NOMO-1 treated with DMSO at 0.1 percent for 48 hours (cell line): ENCODE data around the gene CUL4A.
"Not testable (repeated sequence)": the region's sequence is repeated elsewhere in the genome, so short reads cannot be mapped to it uniquely, and the experiment has no call there.

ENCODE experiments used
- DNase-seq: peaks from one replicate; lab custom pipeline; 2025; ENCODE audit not compliant: unreplicated experiment; lab: John Stamatoyannopoulos, UW

Gene CUL4A

DNA sequence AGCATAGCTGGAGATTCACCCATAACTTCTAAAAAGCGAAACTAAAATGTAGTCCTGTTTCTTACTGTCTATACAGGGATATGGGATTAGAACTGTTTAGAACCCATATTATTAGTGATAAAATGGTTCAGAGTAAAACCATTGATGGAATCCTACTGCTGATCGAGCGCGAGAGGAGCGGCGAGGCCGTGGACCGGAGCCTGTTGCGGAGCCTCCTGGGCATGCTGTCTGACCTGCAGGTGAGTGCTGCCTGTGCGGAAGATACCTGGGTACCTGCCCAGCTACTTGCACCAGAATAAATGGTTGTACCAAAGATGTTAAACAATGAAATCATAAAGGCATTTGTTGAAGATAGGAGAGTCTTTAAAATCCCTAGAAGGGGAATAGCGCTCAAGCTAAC is 23.7 kb downstream of the CUL4A start:
- no peak for DNase-seq

DNA sequence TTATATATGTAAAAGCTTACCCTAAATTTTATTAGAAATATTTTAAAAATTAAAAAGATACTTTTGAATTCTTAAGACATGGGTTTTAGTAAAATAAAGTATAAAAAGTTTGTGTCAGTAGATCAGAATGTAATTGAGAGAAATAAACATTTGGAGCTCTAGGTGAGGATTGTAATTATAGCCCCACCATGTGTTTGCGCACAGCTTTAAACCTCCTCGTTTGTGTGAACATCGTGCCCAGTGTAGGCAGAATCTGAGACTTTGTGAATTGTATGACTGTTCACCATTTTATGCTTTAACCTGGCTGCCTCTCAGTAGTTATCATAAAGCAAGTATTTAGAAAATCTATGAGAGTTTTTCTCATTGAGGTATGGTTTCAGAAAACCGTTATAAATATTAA is 29.1 kb downstream of the CUL4A start:
- DNase-seq = peak; percentile 0

DNA sequence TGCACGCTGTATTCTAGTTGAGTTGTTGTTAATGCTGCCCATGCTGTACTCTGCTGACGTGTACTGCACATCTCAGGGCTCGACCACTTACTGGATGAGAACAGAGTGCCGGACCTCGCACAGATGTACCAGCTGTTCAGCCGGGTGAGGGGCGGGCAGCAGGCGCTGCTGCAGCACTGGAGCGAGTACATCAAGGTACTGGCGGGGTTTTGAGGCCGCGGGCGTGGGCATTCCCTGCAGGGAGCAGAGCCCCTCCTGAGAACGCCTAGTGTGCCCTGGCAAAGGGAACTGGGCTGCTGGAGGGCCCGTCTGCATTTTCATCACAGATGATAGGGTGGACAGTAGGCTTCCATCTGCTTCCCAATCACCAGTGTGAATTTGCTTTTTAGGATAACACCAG is 29.9 kb downstream of the CUL4A start:
- DNase-seq = no peak

DNA sequence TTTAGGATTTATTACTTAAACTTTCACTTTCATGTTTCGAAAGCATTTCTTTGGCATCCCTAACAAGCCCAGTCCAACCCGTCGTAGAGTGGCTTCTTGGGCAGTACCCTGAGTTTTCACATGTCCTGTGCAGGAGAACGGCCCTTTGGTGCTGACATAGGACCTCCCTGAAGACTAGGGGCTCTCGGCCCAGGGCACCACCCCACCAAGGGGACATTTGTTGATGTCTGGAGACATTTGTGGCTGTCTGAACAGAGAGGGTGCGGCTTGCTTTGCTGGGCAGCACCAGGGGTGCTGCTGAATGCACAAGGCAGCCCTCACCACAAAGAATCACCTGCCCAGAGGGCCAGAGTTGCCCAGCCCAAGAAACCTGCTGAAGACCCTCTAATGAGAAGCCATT is 30.6 kb downstream of the CUL4A start:
- DNase-seq = no peak

DNA sequence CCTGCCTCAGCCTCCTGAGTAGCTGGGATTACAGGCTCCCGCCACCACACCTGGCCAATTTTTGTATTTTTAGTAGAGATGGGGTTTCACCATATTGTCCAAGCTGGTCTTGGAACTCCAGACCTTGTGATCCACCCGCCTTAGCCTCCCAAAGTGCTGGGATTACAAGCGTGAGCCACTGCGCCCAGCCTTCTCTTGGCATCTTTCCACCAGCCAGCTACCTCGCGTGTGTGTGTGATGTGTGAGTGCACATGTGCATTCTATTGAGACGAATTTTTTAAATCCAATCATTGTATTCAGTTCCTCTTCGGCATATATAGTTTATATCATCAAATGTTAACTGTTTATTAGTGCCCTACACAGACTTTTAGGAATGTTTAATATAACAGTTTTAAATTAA is 32.2 kb downstream of the CUL4A start:
- not testable (repeated sequence) for DNase-seq

DNA sequence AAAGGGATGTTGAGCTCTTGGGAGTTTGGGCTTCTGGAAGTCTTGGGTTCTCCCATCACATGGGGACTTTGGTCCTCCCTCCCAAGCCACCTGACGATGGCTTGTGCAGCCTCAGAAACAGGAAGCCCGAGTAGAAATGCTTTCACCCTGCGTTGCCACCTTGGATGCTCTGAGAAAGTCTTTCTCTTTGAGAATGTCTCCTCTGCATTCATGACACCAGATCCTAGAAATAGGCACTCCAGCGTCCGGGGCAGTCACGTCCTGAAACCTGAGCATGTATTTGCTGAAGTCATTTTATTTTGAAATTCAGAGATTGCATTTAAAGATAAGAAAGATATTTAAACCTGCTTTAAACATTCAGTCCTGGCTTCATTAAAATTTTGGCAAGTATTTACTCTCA is 34.4 kb downstream of the CUL4A start:
- DNase-seq = no peak

DNA sequence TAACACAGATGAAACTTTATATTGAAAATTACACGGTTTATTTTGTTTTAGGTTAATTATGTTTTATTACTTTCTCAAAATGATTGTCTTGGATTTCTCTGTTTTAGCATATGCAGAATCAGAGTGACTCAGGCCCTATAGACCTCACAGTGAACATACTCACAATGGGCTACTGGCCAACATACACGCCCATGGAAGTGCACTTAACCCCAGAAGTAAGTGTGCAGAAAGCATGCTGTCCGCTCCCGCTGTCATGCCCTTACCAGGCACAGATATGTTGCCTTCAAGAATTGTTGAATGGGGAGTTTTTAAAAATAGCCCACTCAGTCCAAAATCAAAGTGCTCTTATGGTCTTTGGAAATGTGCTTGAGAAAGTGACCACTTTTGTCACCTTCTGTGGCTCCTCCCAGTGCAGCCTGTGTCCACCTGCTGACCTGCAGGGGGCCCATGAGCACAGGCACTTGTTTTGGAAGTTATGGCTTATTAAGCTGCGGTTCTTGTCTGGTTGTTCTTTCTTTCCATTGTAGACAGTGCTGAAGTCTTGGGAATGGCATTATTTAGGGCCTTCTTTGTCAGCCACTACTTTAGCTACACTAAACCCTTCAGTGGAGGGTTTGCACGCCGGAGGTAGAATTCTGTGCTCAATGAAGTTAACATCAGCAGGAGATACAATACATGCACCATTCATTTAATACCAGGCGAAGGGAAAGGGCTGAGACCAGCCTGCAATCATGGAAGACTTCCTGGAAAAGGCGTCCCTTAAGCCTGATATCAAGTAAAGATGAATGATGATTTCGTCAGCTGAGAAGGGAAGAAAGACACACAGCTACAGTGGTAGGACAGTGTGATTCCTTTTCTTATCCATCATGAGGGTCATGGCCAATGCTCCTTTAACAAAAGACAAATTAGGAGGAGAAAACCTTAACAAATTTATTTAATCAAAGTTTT is 36.7 kb downstream of the CUL4A start:
- DNase-seq = no peak

DNA sequence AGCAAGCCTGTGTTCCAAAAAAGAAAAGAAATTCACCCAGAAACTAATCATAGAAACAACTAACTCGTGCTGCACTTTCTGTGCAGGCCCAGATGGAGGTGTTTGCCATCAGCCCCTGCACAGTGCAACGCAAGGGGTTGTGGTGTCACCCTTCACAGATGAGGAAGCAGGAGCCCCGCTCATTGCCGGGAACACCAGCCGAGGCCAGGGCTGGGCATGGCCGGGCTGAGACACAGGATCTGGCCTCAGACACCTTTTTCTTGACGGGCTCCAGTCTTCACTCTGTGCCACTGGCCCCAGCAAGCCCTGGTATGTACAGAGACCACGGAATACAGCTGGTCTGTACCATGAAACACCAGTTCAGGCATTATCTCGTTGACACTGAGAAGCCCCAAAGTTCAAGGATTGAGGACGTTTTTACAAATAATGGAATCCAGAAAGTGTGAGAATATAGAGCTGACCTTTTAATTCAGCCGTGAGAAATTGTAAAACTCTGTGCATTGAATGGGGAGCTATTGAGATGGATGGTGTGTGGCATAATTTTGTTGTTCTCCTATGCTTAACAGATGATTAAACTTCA is 43.2 kb downstream of the CUL4A start:
- DNase-seq = no peak

DNA sequence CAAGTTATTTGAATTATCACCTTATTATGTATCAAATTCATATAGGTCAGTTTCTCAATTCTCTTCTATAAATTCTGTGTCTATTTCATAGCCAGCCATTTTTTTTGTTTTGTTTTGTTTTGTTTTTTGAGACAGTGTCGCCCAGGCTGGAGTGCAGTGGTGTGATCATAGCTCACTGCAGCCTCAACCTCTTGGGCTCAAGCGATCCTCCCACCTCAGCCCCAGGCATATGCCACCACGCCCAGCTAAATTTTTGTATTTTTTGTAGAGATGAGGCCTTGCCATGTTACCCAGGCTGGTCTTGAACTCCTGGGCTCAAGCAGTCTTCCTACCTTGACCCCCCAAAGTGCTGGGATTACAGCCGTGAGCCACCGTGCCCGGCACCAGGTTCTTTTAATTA is 48.5 kb downstream of the CUL4A start:
- DNase-seq = not testable (repeated sequence)

DNA sequence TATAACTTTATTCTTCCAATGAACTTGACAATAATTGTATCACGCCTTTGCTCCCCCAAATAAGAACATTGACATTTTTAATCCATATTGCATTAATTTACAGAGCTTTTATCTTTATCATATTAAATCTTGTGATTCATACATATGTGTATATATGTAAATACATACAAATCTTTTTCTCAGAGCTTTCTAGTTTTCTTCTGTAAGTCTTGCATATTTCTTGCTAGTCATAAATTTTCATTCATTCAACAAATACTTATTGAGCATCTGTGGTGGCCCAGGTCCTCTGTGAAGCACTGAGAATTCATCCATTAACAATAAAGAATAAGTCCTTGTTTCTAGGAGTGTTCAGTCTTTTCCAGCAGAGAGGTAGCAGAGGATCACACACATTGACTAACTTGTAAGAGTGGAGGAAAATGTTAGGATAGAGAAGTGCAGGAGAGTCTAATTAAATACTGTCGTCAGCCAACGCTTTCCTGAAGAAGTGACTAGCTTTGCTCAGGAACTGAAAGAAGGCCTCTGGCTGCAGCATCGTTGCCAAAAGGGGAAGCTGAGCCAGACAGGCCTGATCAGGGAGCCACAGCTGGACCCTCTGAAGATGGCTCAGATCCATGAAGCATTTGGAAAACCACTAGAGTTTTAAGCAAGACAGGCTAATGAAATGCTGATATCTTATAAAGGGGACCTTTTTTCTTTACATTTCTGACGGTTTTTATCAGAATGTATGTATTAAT is 49.1 kb downstream of the CUL4A start:
- DNase-seq = peak; percentile 21

DNA sequence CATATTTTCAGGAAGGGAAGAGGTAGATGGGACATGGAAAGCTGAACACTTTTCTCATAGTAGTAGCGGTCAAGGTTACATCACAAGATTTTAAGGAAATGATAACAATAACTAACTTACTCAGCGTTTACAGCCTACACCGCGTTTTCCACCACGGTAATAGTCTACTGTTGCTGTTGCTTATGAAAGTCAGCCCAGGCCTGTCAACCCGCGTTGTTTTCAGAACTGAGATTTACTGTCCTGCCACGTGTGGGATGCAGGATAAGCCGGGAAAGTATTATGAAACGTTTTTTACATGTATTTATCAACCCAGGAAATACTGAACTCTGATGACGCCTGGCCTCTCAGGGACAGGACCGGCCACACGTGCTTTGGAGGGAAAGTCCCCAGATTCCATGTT is 51.6 kb downstream of the CUL4A start:
- no peak for DNase-seq

DNA sequence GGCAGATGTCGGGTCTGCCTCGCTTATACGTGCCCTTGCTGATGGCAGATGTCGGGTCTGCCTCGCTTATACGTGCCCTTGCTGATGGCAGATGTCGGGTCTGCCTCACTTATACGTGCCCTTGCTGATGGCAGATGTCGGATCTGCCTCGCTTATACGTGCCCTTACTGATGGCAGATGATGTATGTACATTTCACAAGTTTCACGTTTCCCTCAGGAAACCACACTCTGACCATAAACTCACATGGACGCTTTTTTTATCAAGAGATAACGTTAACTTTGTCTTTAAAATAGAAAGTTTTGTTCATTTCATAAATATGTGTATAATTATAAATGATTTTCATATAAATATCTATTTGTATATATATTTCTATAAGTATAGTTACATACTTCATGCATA is 53.6 kb downstream of the CUL4A start:
- not testable (repeated sequence) for DNase-seq

DNA sequence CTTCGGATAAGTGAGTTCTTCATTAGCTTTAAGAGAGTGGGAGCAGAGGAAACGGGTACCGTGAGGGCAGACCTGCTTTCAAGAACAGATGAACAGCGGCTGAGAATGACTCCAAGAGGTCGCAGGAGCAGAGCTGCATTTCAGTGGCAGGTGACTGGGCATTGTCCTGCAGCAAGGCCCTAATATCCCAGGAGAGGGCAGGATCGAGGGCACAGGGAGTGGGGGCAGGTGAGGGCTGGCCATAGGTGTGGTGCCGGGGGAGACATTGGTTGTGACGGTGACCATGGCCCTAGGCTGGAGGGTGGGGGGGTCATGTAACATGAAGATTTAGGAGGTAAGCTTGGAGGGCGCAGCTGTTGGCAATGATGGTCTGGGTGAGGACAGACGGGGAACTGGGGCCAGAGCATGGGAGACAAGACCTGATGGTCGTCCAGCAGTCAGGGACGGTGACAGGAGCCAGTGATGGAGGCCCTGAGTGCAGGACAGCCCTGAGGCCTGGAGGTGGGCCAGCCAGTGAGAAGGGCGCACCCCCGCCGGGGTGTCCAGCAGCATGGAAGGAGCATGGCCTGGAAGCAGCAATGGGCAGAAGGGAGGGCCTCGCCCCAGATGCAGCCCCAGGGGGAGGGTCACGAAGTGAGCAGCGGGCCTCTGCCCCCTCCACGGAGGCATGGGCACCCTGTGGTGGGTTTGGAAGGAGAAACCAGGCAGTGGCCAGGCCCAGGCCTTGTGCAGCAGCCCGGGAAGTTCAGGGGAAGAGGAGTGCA is 58.4 kb downstream of the CUL4A start:
- DNase-seq = no peak

DNA sequence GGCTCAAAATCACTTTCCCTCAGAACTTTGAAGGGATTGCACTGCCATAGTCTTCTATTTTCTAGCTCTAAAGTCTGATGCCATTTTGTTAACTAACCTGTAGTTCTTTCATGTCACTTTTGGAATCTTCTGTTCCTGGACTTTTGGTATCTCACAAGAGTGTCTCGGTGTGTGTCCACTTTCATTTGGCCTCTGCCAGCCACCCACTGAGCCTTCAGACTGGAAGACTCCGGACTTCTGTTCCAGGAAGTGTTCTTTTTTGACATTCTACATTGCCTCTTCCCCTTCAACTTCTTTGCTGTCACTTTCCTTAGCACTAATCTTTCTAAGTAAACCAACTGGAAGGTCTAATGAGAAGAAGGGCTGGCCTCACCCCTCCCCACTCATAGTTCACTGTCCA is 62.6 kb downstream of the CUL4A start:
- no peak for DNase-seq

DNA sequence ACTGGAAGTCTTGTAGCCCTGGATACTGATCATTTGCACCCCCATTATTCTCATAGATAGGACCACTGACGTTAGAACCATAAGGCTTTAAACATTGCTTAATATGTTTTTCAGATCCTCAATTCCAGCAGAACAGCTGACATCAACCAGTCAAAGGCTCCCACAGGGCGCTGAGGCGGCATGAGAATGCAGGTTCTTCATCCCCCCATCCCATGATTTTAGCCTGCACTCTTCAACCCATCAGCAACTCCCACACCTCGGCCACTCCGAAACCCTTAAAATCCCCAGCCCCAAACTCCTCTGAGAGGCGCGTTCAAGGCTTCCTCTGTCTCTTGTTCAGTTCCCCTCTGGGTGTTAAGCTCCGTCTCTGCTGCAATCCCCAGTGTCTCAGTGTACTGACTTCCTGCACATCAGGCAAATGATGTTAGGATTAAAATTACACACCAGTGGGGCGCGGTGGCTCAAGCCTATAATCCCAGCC is 63.3 kb downstream of the CUL4A start:
- no peak for DNase-seq

DNA sequence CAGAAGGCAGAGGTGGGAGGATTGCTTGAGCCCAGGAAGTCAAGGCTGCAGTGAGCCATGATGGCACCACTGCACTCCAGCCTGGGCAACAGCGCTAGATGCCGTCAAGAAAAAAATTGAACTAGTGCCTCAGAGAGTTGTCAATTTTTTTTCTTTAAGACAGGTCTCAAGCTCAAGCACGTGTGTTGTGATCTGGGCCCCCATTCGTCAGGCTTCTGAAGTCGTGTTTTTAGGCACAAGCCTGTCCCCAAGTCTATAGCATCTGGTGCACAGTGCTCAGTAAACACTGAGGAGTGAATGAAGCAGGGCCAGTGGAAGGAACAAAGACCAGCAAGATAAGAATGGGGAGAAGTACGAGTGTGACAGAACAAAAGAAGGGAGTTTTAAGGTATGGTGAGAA is 63.9 kb downstream of the CUL4A start:
- DNase-seq = no peak

DNA sequence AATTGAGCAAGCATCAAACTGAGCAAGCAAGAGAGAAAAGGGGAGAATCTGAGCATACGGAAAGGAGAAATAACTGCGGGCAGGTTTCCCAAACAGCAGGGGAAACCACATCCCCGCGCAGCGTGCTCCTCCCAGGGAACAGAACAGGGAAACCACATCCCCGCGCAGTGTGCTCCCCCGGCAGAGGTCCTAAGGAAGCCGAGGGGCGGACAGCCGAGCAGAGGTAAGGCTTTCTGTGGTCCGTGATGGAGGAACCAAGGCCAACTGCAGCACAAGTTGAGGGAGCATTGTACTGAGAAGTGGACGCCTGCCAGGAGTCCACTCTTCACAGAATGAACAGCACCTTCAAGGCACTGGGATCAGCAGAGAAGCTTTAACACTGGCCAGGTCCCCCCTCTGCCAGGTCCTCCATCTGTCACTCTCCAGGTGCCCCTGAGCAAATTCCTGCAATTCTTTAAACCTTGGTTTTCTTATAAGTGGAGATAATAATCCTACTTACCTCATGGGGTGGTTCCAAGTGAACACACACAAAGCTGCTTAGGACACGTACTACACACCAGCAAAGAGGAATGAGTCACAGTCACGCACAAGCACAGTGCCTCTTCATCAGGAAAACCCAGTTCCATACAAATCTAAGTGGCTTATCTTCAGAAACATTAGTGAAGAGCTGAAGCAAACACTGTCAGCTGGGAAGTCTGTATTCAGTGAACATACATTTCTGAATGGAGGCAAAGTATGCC is 64.6 kb downstream of the CUL4A start:
- no peak for DNase-seq

DNA sequence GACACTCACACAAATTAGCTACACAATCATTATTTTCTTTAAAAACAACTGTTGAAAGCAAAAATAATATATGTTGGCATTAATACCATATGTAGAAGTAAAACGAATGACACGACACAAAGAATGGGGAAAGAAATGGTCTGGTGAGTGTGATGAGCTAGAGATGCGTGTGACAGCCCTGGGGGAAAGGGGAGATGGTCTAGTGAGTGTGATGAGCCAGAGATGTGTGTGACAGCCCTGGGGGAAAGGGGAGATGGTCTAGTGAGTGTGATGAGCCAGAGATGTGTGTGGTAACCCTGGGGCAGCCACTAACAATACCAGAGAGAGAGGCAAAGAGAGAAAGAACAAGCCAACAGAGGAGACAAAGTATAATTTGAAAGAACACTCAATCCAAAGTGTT is 65.3 kb downstream of the CUL4A start:
- DNase-seq = no peak

DNA sequence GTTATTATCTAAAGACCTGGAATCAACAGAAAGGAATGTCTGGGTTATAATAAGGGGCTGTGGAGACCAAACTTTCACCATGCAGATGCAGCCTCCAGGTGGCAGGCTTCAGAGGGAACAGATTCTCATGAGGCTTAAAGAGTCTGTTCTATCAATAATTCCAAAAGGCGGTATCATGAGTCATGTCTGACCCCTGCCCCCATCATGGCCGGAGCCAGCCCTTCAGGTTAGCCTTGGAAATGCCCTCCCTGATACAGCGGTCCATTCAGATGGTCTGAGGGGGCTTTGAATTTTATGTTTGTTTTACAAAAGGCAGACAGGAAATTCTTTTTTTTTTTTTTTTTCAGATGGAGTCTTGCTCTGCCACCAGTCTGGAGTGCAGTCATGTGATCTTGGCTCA is 66.0 kb downstream of the CUL4A start:
- DNase-seq = peak; percentile 20

DNA sequence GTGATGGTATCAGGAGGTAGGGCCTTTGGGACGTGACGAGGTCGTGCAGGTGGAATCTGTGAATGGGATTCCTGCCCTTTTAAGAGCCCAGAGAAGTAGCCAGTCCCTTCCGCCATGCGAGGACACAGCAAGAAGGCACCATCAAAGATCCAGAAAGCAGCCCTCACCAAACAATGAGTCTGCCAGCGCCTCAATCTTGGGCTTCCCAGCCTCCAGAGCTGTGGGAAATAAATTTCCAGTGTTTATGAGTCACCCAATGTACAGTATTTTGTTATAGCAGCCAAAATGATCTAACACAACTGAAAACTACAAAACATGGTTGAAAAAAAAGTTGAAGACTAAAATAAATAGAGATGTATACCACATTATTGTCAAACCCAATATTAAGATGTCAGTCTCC is 70.7 kb downstream of the CUL4A start:
- DNase-seq = no peak
